ENCODE measurements around the gene DAB2IP. TPM values are rescaled to one million over a fixed set of nuclear protein-coding genes. Genes with fewer than 3 reads are reported as not detected.

Gene DAB2IP
- total RNA-seq, 1 donor from 2014 or later: 104 TPM

- Mint-ChIP-seq H3K27ac (ENCODE audit: unreplicated experiment) (peak overlapping the region; percentile 44), H3K4me1 (ENCODE audit: unreplicated experiment) (peaks cover 31% of the 10 kb centered on the region), H3K4me3 (ENCODE audit: unreplicated experiment) (peak overlapping the region; percentile 65), H3K9me3 (ENCODE audit: unreplicated experiment) (no peaks in the 10 kb centered on the region), H3K27me3 (ENCODE audit: unreplicated experiment) (peaks cover 16% of the 10 kb centered on the region), H3K36me3 (ENCODE audit: low read depth, unreplicated experiment) (peaks cover 7% of the 10 kb centered on the region)
- no peak for TF ChIP-seq CTCF (IDR thresholded peaks at IDR 0.05; ENCODE audit: unreplicated experiment)
- DNase-seq (ENCODE audit: low spot score): no peak
Measured at GRCh38 chr9:121746411-121746810, 95.0 kb downstream of the DAB2IP start.

GRCh38 chr9:121746866-121747265 lies 95.4 kb downstream of the DAB2IP start:
- no peak overlapping the region for H3K4me3 Mint-ChIP-seq (ENCODE audit: unreplicated experiment)
- H3K27ac Mint-ChIP-seq (ENCODE audit: unreplicated experiment): peak overlapping the region; percentile 44

GRCh38 chr9:121748074-121748473 lies 96.6 kb downstream of the DAB2IP start:
- peaks cover 30% of the 10 kb centered on the region for H3K4me1 Mint-ChIP-seq (ENCODE audit: unreplicated experiment)
- H3K27ac Mint-ChIP-seq (ENCODE audit: unreplicated experiment): peak overlapping the region; percentile 36

More at GRCh38 chr9:121746866-121747265, 95.4 kb downstream of the DAB2IP start:
- H3K9me3 Mint-ChIP-seq (ENCODE audit: unreplicated experiment): no peaks in the 10 kb centered on the region
- TF ChIP-seq CTCF (IDR thresholded peaks at IDR 0.05; ENCODE audit: unreplicated experiment): no peak
- H3K27me3 Mint-ChIP-seq (ENCODE audit: unreplicated experiment): peaks cover 19% of the 10 kb centered on the region
- DNase-seq (ENCODE audit: low spot score): no peak
- H3K4me1 Mint-ChIP-seq (ENCODE audit: unreplicated experiment): peaks cover 29% of the 10 kb centered on the region
- peaks cover 7% of the 10 kb centered on the region for H3K36me3 Mint-ChIP-seq (ENCODE audit: low read depth, unreplicated experiment)

GRCh38 chr9:121748727-121749423 lies 97.4 kb downstream of the DAB2IP start:
- peaks cover 36% of the 10 kb centered on the region for H3K4me1 Mint-ChIP-seq (ENCODE audit: unreplicated experiment)
- H3K27ac Mint-ChIP-seq (ENCODE audit: unreplicated experiment): no peak overlapping the region
- H3K27me3 Mint-ChIP-seq (ENCODE audit: unreplicated experiment): peaks cover 21% of the 10 kb centered on the region
- no peaks in the 10 kb centered on the region for H3K9me3 Mint-ChIP-seq (ENCODE audit: unreplicated experiment)
- H3K36me3 Mint-ChIP-seq (ENCODE audit: low read depth, unreplicated experiment): peaks cover 7% of the 10 kb centered on the region
- DNase-seq (ENCODE audit: low spot score): no peak
- TF ChIP-seq CTCF (IDR thresholded peaks at IDR 0.05; ENCODE audit: unreplicated experiment): no peak
- no peak overlapping the region for H3K4me3 Mint-ChIP-seq (ENCODE audit: unreplicated experiment)

More at GRCh38 chr9:121748074-121748473, 96.6 kb downstream of the DAB2IP start:
- H3K36me3 Mint-ChIP-seq (ENCODE audit: low read depth, unreplicated experiment): peaks cover 7% of the 10 kb centered on the region
- DNase-seq (ENCODE audit: low spot score): no peak
- no peak for TF ChIP-seq CTCF (IDR thresholded peaks at IDR 0.05; ENCODE audit: unreplicated experiment)
- no peak overlapping the region for H3K4me3 Mint-ChIP-seq (ENCODE audit: unreplicated experiment)
- peaks cover 16% of the 10 kb centered on the region for H3K27me3 Mint-ChIP-seq (ENCODE audit: unreplicated experiment)
- no peaks in the 10 kb centered on the region for H3K9me3 Mint-ChIP-seq (ENCODE audit: unreplicated experiment)

- no peak for TF ChIP-seq CTCF (IDR thresholded peaks at IDR 0.05; ENCODE audit: unreplicated experiment)
- Mint-ChIP-seq H3K36me3 (ENCODE audit: low read depth, unreplicated experiment) (peaks cover 7% of the 10 kb centered on the region), H3K4me3 (ENCODE audit: unreplicated experiment) (peak overlapping the region; percentile 31), H3K27me3 (ENCODE audit: unreplicated experiment) (peaks cover 21% of the 10 kb centered on the region), H3K4me1 (ENCODE audit: unreplicated experiment) (peaks cover 36% of the 10 kb centered on the region), H3K9me3 (ENCODE audit: unreplicated experiment) (no peaks in the 10 kb centered on the region), H3K27ac (ENCODE audit: unreplicated experiment) (no peak overlapping the region)
- DNase-seq (ENCODE audit: low spot score): no peak
Measured at GRCh38 chr9:121749614-121750013, 98.2 kb downstream of the DAB2IP start.

Data from endothelial cell (in vitro differentiated cells).